ENCODE results near the gene LDHA.
"Not testable (repeated sequence)": the region's sequence is repeated elsewhere in the genome, so short reads cannot be mapped to it uniquely, and the experiment has no call there.

Gene LDHA

DNA sequence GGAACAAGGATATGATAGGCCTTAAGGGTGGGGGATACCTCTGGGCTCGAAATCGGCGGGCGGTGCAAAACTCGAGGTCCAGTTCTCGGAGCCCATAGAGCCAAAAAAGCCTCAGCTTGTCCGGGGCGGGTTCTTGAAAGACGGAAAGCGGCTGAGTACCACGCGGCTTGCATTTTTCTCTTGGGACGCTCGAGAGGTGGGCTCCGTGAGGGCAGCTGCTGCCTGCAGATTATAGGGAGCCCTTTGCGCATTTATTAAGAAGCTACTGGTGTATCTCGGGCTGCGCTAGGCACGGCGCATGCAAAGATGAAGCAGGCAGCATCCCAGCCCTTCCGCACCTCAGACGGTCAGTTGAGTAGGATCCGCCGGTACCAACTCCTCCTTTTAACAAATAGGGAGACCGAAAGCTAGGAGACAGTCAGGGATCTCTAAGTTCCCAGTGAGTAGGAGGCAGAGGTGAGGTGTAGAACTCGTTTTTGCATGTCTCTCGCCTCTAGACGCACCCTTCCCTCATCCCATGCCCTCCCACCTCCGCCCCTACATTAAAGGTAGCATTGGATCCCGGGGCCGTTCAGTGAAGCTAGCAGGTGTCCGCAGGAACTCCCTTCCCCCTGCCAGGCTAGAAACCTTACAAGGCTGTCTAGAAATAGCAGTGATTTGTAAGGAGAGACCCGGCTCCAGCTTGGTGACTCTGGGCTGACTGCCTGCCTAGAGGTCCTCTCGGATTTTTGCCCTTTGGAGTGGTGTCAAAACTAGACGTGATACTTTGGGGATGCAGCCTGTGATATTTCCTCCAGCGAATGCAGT is 768 bp downstream of the LDHA start:
- DNase-seq: no peak

DNA sequence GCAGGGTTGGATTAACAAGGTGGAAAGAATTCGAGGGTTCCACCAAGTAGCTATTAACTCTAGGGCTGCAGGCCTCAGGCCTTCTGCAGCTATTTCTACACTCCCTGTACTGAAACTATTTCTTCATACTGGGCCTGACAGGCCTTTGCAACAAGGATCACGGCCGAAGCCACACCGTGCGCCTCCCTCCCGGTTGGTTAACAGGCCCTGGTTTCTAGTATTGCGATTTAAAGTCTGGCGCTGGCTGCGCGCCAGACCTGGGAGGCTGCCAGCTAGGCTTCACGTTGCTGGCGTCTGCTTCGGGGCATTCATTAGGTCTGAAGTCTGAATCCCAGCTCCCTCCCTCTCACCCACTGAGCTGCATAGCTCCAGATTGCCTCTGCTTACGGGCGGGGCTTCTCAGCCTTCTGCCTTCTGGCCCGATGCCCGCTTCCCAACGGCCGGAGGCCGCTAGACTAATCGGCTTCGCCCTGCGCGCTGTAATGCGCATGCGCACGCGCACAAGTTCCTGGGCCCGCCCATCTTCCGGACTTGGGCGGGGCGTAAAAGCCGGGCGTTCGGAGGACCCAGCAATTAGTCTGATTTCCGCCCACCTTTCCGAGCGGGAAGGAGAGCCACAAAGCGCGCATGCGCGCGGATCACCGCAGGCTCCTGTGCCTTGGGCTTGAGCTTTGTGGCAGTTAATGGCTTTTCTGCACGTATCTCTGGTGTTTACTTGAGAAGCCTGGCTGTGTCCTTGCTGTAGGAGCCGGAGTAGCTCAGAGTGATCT is 1.6 kb downstream of the LDHA start:
- peak; percentile 96 to 100 for DNase-seq

DNA sequence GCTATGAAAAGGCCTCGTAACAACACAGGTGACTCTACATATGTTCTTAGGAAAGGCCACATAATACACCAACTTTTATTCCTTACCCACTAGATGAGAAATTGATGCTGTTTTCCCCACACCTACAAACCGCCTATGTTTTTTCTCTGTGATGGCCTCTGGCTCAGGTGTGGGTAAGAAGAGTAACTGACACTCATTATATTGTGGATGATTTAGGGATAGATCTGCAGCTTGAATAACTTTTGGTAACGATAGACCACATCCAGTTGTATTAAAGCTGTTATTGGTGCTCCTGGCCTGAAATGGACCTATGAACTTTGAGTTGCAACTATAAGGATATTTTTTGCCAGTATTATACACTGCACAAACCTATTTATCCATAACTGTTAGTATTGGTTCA is 3.6 kb downstream of the LDHA start:
- DNase-seq: no peak

DNA sequence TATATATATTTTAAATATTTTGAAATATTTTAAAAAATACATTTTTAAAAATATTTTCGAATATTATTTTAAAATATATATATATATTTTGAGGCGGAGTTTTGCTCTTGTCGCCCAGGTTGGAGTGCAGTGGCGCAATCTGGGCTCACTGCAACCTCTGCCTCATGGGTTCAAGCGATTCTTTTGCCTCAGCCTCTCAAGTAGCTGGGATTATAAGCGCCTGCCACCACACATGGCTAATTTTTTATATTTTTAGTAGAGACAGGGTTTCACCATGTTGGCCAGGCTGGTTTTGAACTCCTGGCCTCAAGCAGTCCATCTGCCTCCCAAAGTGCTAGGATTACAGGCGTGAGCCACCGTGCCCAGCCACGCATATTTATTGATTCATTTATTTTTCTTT is 6.7 kb downstream of the LDHA start:
- DNase-seq: not testable (repeated sequence)

DNA sequence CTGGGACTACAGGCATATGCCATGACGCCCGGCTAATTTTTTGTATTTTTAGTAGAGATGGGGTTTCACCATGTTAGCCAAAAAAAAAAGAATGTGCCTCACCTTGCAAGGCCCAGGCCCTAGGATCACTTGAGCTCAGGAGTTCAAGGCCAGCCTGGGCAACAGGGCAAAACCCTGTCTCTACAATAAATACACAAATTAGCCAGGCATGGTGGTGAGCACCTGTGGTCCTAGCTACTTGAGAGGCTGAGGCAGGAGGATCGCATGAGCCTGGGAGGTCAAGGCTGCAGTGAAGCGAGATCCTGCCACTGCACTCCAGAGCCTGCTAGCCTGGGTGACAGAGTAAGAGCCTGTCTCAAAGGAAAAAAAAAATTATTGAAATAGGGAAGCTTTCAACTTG is 9.7 kb downstream of the LDHA start:
- no peak for DNase-seq

DNA sequence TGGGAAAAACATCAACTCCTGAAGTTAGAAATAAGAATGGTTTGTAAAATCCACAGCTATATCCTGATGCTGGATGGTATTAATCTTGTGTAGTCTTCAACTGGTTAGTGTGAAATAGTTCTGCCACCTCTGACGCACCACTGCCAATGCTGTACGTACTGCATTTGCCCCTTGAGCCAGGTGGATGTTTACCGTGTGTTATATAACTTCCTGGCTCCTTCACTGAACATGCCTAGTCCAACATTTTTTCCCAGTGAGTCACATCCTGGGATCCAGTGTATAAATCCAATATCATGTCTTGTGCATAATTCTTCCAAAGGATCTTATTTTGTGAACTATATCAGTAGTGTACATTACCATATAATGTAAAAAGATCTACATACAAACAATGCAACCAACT is 13.0 kb downstream of the LDHA start:
- DNase-seq: not testable (repeated sequence)

DNA sequence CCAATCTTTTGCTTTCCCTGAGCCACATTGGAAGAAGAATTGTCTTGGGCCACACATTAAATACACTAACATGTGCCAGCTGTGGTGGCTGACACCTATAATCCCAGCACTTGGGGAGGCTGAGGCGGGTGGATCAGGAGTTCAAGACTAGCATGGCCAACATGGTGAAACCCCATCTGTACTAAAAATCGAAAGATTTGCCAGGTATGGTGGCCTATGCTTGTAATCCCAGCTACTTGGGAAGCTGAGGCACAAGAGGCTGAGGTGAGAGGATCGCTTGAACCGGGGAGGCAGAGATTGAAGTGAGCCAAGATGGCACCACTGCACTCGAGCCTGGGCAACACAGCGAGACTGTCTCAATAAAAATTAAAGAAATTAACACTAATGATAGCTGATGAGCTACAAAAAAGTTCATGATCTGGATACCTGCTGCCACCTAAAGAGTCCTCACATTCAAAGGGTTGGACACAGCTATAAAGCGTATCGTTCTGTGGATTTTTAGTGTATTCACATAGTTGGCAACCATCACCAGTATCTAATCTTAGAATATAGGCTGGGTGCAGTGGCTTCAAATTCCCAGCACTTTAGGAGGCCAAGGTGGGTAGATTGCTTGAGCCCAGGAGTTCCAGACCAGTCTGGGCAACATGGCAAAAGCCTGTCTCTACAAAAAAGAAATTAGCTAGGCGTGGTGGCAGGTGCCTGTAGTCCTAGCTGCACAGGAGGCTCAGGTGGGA is 14.4 kb downstream of the LDHA start:
- DNase-seq: no peak

DNA sequence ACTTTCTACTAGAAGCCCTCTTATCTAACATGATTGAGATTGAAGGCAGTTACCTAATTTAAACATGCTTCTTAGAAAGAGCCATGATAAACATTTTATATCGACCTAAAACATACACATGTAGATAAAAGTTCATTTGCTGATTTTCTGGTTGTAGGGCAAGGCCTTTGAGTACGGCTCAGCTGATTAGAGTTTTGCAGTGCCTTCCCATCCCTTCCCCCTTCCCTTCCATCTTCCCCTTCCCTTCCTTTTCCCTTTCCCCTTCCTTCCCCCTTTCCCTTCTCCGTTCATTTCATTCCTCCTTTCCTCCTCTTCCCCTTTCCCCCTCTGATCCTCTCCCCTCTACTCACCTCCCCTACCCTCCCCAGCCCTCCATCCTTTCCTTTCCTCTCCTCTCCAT is 22.1 kb downstream of the LDHA start:
- DNase-seq: no peak

DNA sequence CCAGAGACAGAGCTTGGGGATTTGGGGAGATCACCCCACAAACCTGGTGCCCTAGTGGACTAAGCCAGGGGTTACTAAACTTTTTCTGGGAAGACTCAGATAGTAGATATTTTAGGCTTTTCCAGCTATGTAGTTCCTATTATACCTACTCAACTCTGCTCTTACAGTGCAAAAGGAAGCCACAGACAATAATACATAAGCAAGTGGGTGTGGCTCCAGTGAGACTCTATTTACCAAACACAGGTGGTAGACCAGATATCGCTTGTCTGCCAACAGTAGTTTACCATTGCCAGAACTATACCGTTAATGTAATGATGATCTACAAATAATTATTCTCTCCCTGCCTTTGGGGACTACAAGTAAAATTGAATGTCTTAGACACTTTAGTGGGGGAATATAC is 24.7 kb downstream of the LDHA start:
- no peak for DNase-seq

DNA sequence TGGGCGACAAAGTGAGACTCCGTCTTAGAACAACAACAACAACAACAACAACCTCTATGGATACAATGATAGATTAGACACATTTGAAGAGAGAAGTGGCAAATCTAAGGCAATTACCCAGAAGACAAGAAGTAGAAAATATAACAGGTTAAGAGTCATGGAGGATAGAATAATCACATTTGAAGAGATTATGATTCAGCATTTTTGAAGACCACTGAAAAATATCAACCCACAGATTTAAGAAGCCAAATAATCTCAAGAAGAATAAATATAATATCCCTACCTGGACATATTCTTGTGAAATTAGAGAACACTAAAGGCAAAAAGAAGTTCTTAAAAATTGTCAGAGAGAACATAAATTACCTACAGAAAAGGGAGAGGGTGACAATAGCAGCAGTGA is 25.7 kb downstream of the LDHA start:
- DNase-seq: no peak

DNA sequence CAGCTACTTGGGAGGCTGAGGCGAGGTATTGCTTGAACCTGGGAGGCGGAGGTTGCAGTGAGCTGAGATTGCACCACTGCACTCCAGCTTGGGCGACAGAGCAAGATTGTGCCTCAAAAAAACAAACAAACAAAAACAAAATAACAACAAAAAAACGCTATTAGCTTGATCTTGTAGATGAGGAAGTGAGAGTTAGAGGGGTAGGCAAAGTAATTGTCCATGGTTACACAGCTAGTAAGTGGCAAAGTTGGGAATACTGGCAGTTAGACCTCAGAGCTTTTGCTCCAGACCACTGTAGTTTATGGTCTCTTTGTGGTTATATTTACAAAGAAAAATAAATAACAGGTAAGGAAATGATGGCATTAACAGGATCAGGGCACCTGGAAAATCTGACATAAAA is 32.9 kb downstream of the LDHA start:
- DNase-seq: no peak

DNA sequence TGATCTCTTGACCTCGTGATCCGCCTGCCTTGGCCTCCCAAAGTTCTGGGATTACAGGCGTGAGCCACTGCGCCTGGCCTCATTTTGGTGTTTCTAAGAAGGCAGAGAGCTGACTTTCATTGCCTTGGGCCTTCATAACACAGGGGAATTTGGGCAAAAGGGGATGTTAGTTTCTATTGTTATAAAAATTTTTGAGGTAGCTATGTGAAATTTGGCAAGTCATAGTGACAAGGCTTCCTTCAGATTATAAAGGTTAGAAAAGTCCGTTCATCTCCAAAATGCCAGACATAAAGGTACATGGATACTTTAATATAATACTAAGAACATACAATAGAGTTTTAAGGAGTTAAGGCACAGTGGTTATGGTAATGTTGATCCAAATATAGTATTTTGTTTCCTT is 35.0 kb downstream of the LDHA start:
- no peak for DNase-seq

DNA sequence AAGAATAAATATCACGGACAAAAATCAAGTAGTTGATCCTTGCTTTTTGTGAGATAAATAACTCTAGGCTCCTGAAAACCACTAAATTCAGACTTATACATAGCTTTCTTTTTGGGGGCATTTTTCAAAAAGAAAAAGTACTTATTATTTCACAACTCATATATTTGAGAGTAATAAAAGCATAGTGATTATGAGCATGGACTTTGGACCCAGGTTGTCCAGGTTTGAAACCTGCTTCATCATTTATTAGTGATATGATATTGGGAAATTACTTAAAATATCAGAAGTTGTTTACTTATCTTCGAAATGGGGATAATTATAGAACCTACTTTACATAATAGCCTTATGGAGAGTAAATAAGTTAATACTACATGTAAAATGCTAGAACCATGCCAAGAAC is 44.3 kb downstream of the LDHA start:
- DNase-seq: no peak

DNA sequence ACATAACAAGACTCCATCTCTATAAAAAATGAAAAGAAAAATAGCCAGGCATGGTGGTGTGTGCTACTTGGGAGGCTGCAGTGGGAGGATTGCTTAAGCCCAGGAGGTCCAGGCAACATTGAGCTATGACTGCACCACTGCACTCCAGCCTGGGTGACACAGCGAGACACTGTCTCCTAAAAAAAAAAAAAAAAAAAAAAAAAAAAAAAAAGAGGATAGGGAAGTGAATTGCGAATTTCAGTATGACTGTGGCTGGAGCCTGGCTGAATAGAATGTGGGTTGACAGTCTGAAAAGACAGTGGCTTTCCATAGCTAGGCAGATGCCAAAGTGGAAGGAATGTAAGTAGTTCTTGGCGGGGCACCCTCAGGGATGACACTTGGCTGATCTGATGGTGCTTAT is 54.9 kb downstream of the LDHA start:
- no peak for DNase-seq

DNA sequence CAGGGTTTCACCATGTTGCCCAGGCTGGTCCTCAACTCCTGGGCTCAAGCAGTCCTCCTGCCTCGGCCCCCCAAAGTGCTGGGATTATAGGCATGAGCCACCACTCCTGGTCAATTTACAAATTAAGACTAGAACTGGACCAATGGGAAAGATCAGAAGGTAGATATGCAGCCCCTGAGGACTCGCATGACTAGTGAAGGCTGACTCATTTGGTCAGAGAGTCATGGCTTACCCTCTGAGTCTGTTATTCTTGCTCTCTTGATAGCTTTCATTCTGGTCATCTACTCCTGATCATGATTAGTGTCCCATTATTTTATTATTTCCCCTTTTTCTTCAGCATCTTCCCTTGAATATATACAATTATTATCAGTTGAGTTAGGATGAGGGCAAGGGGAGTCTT is 58.6 kb downstream of the LDHA start:
- no peak for DNase-seq

DNA sequence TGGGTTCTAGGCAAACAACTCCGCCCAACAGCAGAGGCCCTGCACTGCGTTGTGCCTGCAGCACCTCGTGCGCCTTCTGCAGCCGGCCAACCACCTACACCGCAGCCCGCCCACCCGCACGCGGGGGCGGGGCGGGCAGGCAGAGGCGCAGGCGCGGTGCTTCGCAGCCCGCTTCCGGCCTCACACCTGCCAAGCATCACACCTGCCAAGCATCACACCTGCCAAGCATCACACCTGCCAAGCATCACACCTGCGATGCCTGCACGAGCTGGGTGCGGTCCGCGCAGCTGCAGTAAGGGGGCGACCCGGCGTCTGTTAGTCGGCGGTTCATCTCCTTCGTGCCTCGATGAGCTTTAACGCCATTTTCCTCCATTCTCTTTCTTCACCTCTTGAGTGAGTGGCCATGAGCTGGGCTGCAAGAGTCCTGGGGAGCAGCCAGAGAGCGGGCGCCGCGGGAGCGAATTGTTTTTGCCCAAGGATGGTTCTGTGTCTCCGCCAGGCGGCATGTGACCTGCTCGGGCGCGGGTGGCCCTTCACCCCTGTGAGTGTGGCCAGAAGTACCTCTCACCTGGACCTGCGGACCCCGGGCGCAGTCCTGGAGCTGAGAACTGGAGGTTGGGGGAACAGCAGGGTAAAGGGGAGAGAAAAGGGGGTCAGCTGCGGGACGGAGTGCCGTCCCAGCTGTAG is 61.5 kb downstream of the LDHA start, which contains the start of gene LDHAL6A:
TSS of gene LDHAL6A (plus strand) at position 171 of the 687 bp plus-strand sequence. CDS start 825 bp downstream, outside the sequence.
- no peak for DNase-seq

DNA sequence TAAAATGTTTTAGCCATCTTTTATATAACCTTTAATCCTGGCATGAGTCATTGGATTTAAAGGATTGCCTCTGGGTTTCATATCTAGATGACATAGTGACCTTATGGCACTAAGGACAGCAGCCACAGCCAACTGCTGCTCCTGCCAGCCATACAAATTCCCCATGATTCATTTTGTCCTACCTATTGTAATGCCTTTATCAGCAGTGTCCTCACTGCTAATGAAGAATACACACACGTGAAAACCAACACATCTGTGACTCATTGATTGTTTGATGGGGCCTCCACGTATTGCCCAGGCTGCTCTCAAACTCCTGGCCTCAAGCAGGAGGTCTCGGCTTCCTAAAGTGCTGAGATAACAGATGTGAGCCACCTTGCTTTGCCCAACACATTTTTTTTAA is 63.1 kb downstream of the LDHA start:
- no peak for DNase-seq
